IMR-90 (cell line): ENCODE data around the gene GPR157. TPM values are rescaled to one million over a fixed set of nuclear protein-coding genes. Genes with fewer than 3 reads are reported as not detected.

Source experiments
- ATAC-seq: fragments of 200-7000 bp; cut with Tn5 transposase; 2 replicates; pipeline ENCODE4 v1.9.1; 2020; ENCODE audit warnings: low read depth, mild to moderate bottlenecking, moderate library complexity
- BruUV-seq: library from RNA; stranded (reverse); fragments of 400-500 nt; replicated peaks from 2 replicates; lab custom pipeline; 2021; lab: Mats Ljungman, UMichigan
- CTCF ChIA-PET: fragments of 300-600 bp; formaldehyde crosslinking; extraction: SDS; loops from one replicate; lab custom pipeline; 2021; ENCODE audit warnings: antibody characterized with exemption; lab: Yijun Ruan, JAX
- POLR2A ChIA-PET: fragments of 300-600 bp; sonication (Branson Sonifier 250); formaldehyde crosslinking; loops from one replicate; lab custom pipeline; 2022; ENCODE audit warnings: antibody characterized with exemption; ENCODE audit not compliant: unreplicated experiment; lab: Charles Lee
- DNase-seq: peaks from one replicate; pipeline ENCODE4 v3.0.0; 2013
- H2AFZ ChIP-seq: replicated peaks from 2 replicates; pipeline ENCODE3; 2013; ENCODE audit warnings: low read length, mild to moderate bottlenecking; ENCODE audit not compliant: poor library complexity
- H2AK5ac ChIP-seq: 2 replicates; pipeline ENCODE4 v1.6.1; 2013; ENCODE audit warnings: low read depth, low read length, inconsistent platforms
- H2AK9ac ChIP-seq: replicated peaks from 2 replicates; pipeline ENCODE3; 2013; ENCODE audit warnings: mild to moderate bottlenecking, low read depth, low read length, moderate library complexity; ENCODE audit not compliant: poor library complexity
- H2BK120ac ChIP-seq: 2 replicates; pipeline ENCODE4 v1.6.1; 2013; ENCODE audit warnings: low read depth, low read length, inconsistent platforms
- H2BK15ac ChIP-seq: 3 replicates; pipeline ENCODE4 v1.6.1; 2013; ENCODE audit warnings: low read depth, low read length, inconsistent platforms
- H2BK20ac ChIP-seq: 2 replicates; pipeline ENCODE4 v1.6.1; 2013; ENCODE audit warnings: low read depth, mild to moderate bottlenecking, inconsistent platforms, low read length, moderate library complexity
- H2BK5ac ChIP-seq: 2 replicates; pipeline ENCODE4 v1.6.1; 2013; ENCODE audit warnings: mild to moderate bottlenecking, low read depth, low read length, inconsistent platforms; ENCODE audit not compliant: poor library complexity, severe bottlenecking
- H3K14ac ChIP-seq: replicated peaks from 2 replicates; pipeline ENCODE4 v1.6.1; 2013; ENCODE audit warnings: low read depth, low read length, inconsistent platforms
- H3K18ac ChIP-seq: 2 replicates; pipeline ENCODE4 v1.6.1; 2013; ENCODE audit warnings: low read depth, low read length, control low read depth
- H3K23ac ChIP-seq: 2 replicates; pipeline ENCODE4 v1.6.1; 2013; ENCODE audit warnings: low read depth, low read length, inconsistent platforms
- H3K27ac ChIP-seq: 2 replicates; pipeline ENCODE4 v1.5.1; 2013; ENCODE audit warnings: mild to moderate bottlenecking, control low read depth, low read length; ENCODE audit not compliant: insufficient read depth
- H3K27me3 ChIP-seq: 2 replicates; pipeline ENCODE4 v1.6.1; 2013; ENCODE audit warnings: low read length; ENCODE audit not compliant: control insufficient read depth, insufficient read depth
- H3K36me3 ChIP-seq: 2 replicates; pipeline ENCODE4 v1.6.1; 2013; ENCODE audit warnings: low read length, mixed read lengths; ENCODE audit not compliant: control insufficient read depth, insufficient read depth
- H3K4ac ChIP-seq: 2 replicates; pipeline ENCODE4 v1.6.1; 2013; ENCODE audit warnings: low read depth, low read length, inconsistent platforms
- H3K4me1 ChIP-seq: 2 replicates; pipeline ENCODE4 v1.6.1; 2013; ENCODE audit warnings: low read length, mixed read lengths; ENCODE audit not compliant: control insufficient read depth, insufficient read depth
- H3K4me2 ChIP-seq: 2 replicates; pipeline ENCODE4 v1.6.1; 2013; ENCODE audit warnings: low read depth, mild to moderate bottlenecking, control low read depth, low read length, moderate library complexity
- H3K4me3 ChIP-seq: 2 replicates; pipeline ENCODE4 v1.5.1; 2013; ENCODE audit warnings: low read depth, mild to moderate bottlenecking, control low read depth, low read length, moderate library complexity; ENCODE audit not compliant: insufficient read depth
- H3K56ac ChIP-seq: 2 replicates; pipeline ENCODE4 v1.6.1; 2013; ENCODE audit warnings: low read length, inconsistent platforms; ENCODE audit not compliant: insufficient read depth; ENCODE audit errors: extremely low read depth
- H3K79me1 ChIP-seq, 2 experiments: 2 replicates each; pipeline ENCODE4 v1.6.1; 2013; ENCODE audit warnings: low read length in 2 of 2, inconsistent platforms in 1 of 2, low read depth in 1 of 2
- H3K9ac ChIP-seq: 2 replicates; pipeline ENCODE4 v1.6.1; 2013; ENCODE audit warnings: low read depth, low read length, control low read depth
- H3K9me1 ChIP-seq: 2 replicates; pipeline ENCODE4 v1.6.1; 2013; ENCODE audit warnings: low read length, inconsistent platforms; ENCODE audit not compliant: insufficient read depth
- H3K9me3 ChIP-seq: 2 replicates; pipeline ENCODE4 v1.6.1; 2013; ENCODE audit warnings: low read length; ENCODE audit not compliant: control insufficient read depth, insufficient read depth
- H4K20me1 ChIP-seq: 2 replicates; pipeline ENCODE4 v1.6.1; 2013; ENCODE audit warnings: low read length, inconsistent platforms; ENCODE audit not compliant: insufficient read depth
- H4K5ac ChIP-seq: 2 replicates; pipeline ENCODE4 v1.6.1; 2013; ENCODE audit warnings: mild to moderate bottlenecking, low read depth, low read length, control low read depth
- H4K8ac ChIP-seq, 2 experiments: 2 replicates each; pipeline ENCODE4 v1.6.1; 2013; ENCODE audit warnings: low read depth in 2 of 2, low read length in 2 of 2, control low read depth in 1 of 2, inconsistent platforms in 1 of 2
- H4K91ac ChIP-seq: 2 replicates; pipeline ENCODE4 v1.6.1; 2013; ENCODE audit warnings: low read depth, low read length, inconsistent platforms; ENCODE audit not compliant: insufficient read depth
- BHLHE40 ChIP-seq: fragments of 150-350 bp; IDR thresholded peaks from 2 replicates; pipeline ENCODE4 v1.6.1; 2016; ENCODE audit warnings: mild to moderate bottlenecking, low read depth, low read length
- CTCF ChIP-seq: conservative IDR thresholded peaks from 2 replicates; pipeline ENCODE4 v1.5.1; 2012; ENCODE audit warnings: mild to moderate bottlenecking, low read depth, low read length, improper control_type of control experiment
- ELK1 ChIP-seq: fragments of 150-350 bp; IDR thresholded peaks from 2 replicates; pipeline ENCODE4 v1.6.1; 2016; ENCODE audit warnings: low read depth, mild to moderate bottlenecking, low read length, moderate library complexity, borderline replicate concordance
- MAFK ChIP-seq: IDR thresholded peaks from 2 replicates; pipeline ENCODE4 v1.6.1; 2012; ENCODE audit warnings: low read depth, low read length, improper control_type of control experiment
- MAZ ChIP-seq: IDR thresholded peaks from 2 replicates; pipeline ENCODE4 v1.6.1; 2012; ENCODE audit warnings: low read depth, mild to moderate bottlenecking, low read length, improper control_type of control experiment, moderate library complexity, borderline replicate concordance
- MXI1 ChIP-seq: IDR thresholded peaks from 2 replicates; pipeline ENCODE4 v1.6.1; 2012; ENCODE audit warnings: low read depth, mild to moderate bottlenecking, low read length, moderate library complexity, borderline replicate concordance
- NFE2L2 ChIP-seq: fragments of 150-350 bp; IDR thresholded peaks from 2 replicates; pipeline ENCODE4 v1.6.1; 2016; ENCODE audit warnings: low read depth, mild to moderate bottlenecking, low read length
- POLR2A ChIP-seq: IDR thresholded peaks from 2 replicates; pipeline ENCODE4 v1.6.1; 2012; ENCODE audit warnings: mild to moderate bottlenecking, low read depth, low read length
- RAD21 ChIP-seq: IDR thresholded peaks from 2 replicates; pipeline ENCODE4 v1.6.1; 2012; ENCODE audit warnings: low read length, improper control_type of control experiment
- RCOR1 ChIP-seq: IDR thresholded peaks from 2 replicates; pipeline ENCODE4 v1.6.1; 2012; ENCODE audit warnings: mild to moderate bottlenecking, low read length, improper control_type of control experiment; ENCODE audit not compliant: insufficient replicate concordance
- WGBS, 2 experiments: methylation state at CpG; one replicate each; pipeline versions ENCODE4 v1.1.5 to v1.1.7; 2013; ENCODE audit warnings: missing lambda C conversion rate in 2 of 2; ENCODE audit not compliant: insufficient read length in 1 of 2; ENCODE audit errors: extremely low coverage in 2 of 2; 5-methylcytosine and 5-hydroxymethylcytosine counted together
- dilution Hi-C: fragments of 300-500 bp; cut with HindIII; formaldehyde crosslinking; loops from one replicate; pipeline ENCODE4 v1.14.3; 2018; ENCODE audit warnings: low sequenced_read_pairs; ENCODE audit not compliant: unreplicated experiment
- in situ Hi-C: fragments of 300-500 bp; cut with MboI; formaldehyde crosslinking; loops from 3 replicates; pipeline ENCODE4 v1.14.3; 2019; ENCODE audit warnings: low sequenced_read_pairs, inconsistent platforms, mixed read lengths
- intact Hi-C: fragments of 100-400 bp; cut with micrococcal nuclease; formaldehyde crosslinking; loops from 2 replicates; pipeline ENCODE4 v1.10.0; 2022
- polyA plus RNA-seq, 3 experiments: library from polyadenylated mRNA; depleted of rRNA; stranded (reverse); fragments of >200 nt; gene quantifications; 2 replicates each; pipeline ENCODE4 v1.2.3, GENCODE V29; 2012; ENCODE audit warnings: low replicate concordance in 1 of 3
- total RNA-seq: library from RNA; depleted of rRNA; stranded (reverse); fragments of >200 nt; gene quantifications from 2 replicates; pipeline ENCODE4 v1.2.3, GENCODE V29; 2012

Gene GPR157
- total and polyA plus RNA-seq, 2 of the 4 experiments (the other 2 are of a cell fraction): 1.8 to 2.7 TPM

- no peak overlapping the region for H3K4me3 ChIP-seq
- H3K79me1 ChIP-seq: no peaks in the 10 kb centered on the region
- H4K8ac ChIP-seq: no peak overlapping the region
- H2BK120ac ChIP-seq: no peak overlapping the region
- H2AFZ ChIP-seq: peak overlapping the region; percentile 32
- H3K27me3 ChIP-seq: no peaks in the 10 kb centered on the region
- intact Hi-C loops (no loop called here), dilution Hi-C loops (no loop called here), in situ Hi-C loops (loop anchor here (10.0 kb wide), 1 partner anchor 65 kb away; the partner anchor contains the start of gene GPR157)
- H4K5ac ChIP-seq: no peak overlapping the region
- H2BK15ac ChIP-seq: peak overlapping the region; percentile 80; the same call in 2 of the 3 replicates
- no peak overlapping the region for H2BK20ac ChIP-seq
- no peaks in the 10 kb centered on the region for H3K36me3 ChIP-seq
- H3K14ac ChIP-seq: no peak overlapping the region
- H2AK5ac ChIP-seq: peak overlapping the region; percentile 85
- TF ChIP-seq CTCF (no peak), ELK1 (no peak), RCOR1 (no peak), RAD21 (no peak), MAFK (no peak), MAZ (no peak), MXI1 (no peak), BHLHE40 (no peak), NFE2L2 (no peak), POLR2A (no peak)
- H3K9me3 ChIP-seq: no peaks in the 10 kb centered on the region
- CTCF ChIA-PET: no interaction called here
- no peak overlapping the region for H3K9ac ChIP-seq
- DNase-seq (no peak), ATAC-seq (no peak)
- 57% methylated on average over 1 of the region's 4 CpGs; no CpG with 5 or more reads in 1 of the 2 experiments for WGBS, 2 experiments
- no peaks in the 10 kb centered on the region for H4K20me1 ChIP-seq
- no peak overlapping the region for H3K4me2 ChIP-seq
- H3K18ac ChIP-seq: no peak overlapping the region
- H3K4me1 ChIP-seq: peaks cover 7% of the 10 kb centered on the region
- H2BK5ac ChIP-seq: peak overlapping the region; percentile 86
- no peak overlapping the region for H3K23ac ChIP-seq
- H4K91ac ChIP-seq: no peak overlapping the region
- no TSS peak for BruUV-seq
- no peak overlapping the region for H3K27ac ChIP-seq
- POLR2A ChIA-PET: no interaction called here
- no peak overlapping the region; the same call in 1 of the 2 replicates for H3K4ac ChIP-seq
- H3K9me1 ChIP-seq: peaks cover 6% of the 10 kb centered on the region; the same call in 1 of the 2 replicates
- H2AK9ac ChIP-seq: no peak overlapping the region
- no peak overlapping the region for H3K56ac ChIP-seq
These were observed 68.8 kb downstream of the GPR157 start for GRCh38 chr1:9059891-9060744.
